A549 (cell line): Measurements from ENCODE around the gene DMPK. TPM values are rescaled to one million over a fixed set of nuclear protein-coding genes. Genes with fewer than 3 reads are reported as not detected.

Source experiments
- ATAC-seq, 2 experiments: fragments of 200-7000 bp in 1 of 2; fragments of >200 bp in 1 of 2; cut with Nextera tagmentation in 1 of 2; cut with Tn5 transposase in 1 of 2; 3 replicates each; pipeline versions ENCODE4 v1.8.0 to v1.9.1; 2018 to 2020; ENCODE audit warnings: mild to moderate bottlenecking in 1 of 2, moderate library complexity in 1 of 2
- CTCF ChIA-PET: fragments of 300-600 bp; sonication (Branson Sonifier 250); formaldehyde crosslinking; extraction: SDS; loops from one replicate; lab custom pipeline; 2021; ENCODE audit warnings: antibody characterized with exemption, inconsistent platforms; lab: Yijun Ruan, JAX
- POLR2A ChIA-PET: fragments of 350-600 bp; formaldehyde crosslinking; extraction: SDS; loops from one replicate; lab custom pipeline; 2021; ENCODE audit warnings: antibody characterized with exemption, inconsistent platforms; lab: Yijun Ruan, JAX
- DNase-seq, 2 experiments: peaks; one replicate each; pipeline versions ENCODE4 v3.0.0 to v3.0.0-alpha.2; 2011 to 2016; ENCODE audit warnings: low read depth in 1 of 2, low spot score in 1 of 2
- FAIRE-seq: peaks from 2 replicates; lab custom pipeline; 2011; peaks lifted over from hg19 to GRCh38; lab: Jason Lieb, UNC
- H3K27ac ChIP-seq, 2 experiments: fragments of >200 bp; sonication (Bioruptor Twin); formaldehyde crosslinking; 3 replicates each; pipeline ENCODE4 v1.5.1; 2016 to 2017
- H3K4me1 ChIP-seq: fragments of >200 bp; sonication (Bioruptor Twin); formaldehyde crosslinking; 3 replicates; pipeline ENCODE4 v1.6.1; 2016
- H3K4me2 ChIP-seq: fragments of >200 bp; sonication (Bioruptor Twin); formaldehyde crosslinking; 3 replicates; pipeline ENCODE4 v1.6.1; 2016
- H3K4me3 ChIP-seq: fragments of >200 bp; sonication (Bioruptor Twin); formaldehyde crosslinking; 3 replicates; pipeline ENCODE4 v1.5.1; 2016
- H3K9me3 ChIP-seq: fragments of >200 bp; sonication (Bioruptor Twin); formaldehyde crosslinking; 3 replicates; pipeline ENCODE4 v1.6.1; 2016
- BHLHE40 ChIP-seq: IDR thresholded peaks from 2 replicates; pipeline ENCODE4 v1.6.1; 2012; ENCODE audit warnings: low read depth, low read length, inconsistent platforms
- CBX2 ChIP-seq: fragments of 200-600 bp; sonication (generic); IDR thresholded peaks from 2 replicates; pipeline ENCODE4 v1.6.1; 2016; ENCODE audit warnings: low read depth, mild to moderate bottlenecking, borderline replicate concordance
- CEBPB ChIP-seq, 2 experiments: fragments of >200 bp in 1 of 2; sonication (Bioruptor Twin) in 1 of 2; formaldehyde crosslinking in 1 of 2; IDR thresholded peaks; 2 replicates each; pipeline ENCODE4 v1.6.1; 2012 to 2016
- CHD4 ChIP-seq: fragments of 200-600 bp; sonication (generic); IDR thresholded peaks from 2 replicates; pipeline ENCODE4 v1.6.1; 2016; ENCODE audit warnings: antibody characterized with exemption, mild to moderate bottlenecking, borderline replicate concordance
- EHMT2 ChIP-seq: fragments of 200-600 bp; sonication (generic); IDR thresholded peaks from 2 replicates; pipeline ENCODE4 v1.6.1; 2016; ENCODE audit warnings: antibody characterized with exemption, low read depth, mild to moderate bottlenecking, moderate library complexity
- EP300 ChIP-seq, 2 experiments: fragments of >200 bp; sonication (Bioruptor Twin); formaldehyde crosslinking; IDR thresholded peaks; 2 replicates in 1 of 2; 3 replicates in 1 of 2; pipeline ENCODE4 v1.6.1; 2016 to 2017
- ESRRA ChIP-seq: fragments of 150-350 bp; IDR thresholded peaks from 2 replicates; pipeline ENCODE4 v1.6.1; 2014; ENCODE audit warnings: mild to moderate bottlenecking, low read length, borderline replicate concordance
- FOSL2 ChIP-seq, 2 experiments: fragments of 450-650 bp in 1 of 2; fragments of >200 bp in 1 of 2; sonication (Bioruptor Twin) in 1 of 2; formaldehyde crosslinking; IDR thresholded peaks; 2 replicates each; pipeline versions ENCODE4 v1.5.0 to v1.6.1; 2016 to 2020; ENCODE audit warnings: mild to moderate bottlenecking in 1 of 2, moderate library complexity in 1 of 2
- FOXS1 ChIP-seq: fragments of 250-450 bp; sonication (Bioruptor Pico); IDR thresholded peaks from 2 replicates; pipeline ENCODE4 v1.5.0; 2020; ENCODE audit warnings: mild to moderate bottlenecking, moderate library complexity
- GATA3 ChIP-seq: IDR thresholded peaks from 2 replicates; pipeline ENCODE4 v1.6.1; 2012; ENCODE audit warnings: borderline replicate concordance
- HDAC2 ChIP-seq: fragments of 200-600 bp; sonication (generic); IDR thresholded peaks from 2 replicates; pipeline ENCODE4 v1.6.1; 2016
- HOXB5 ChIP-seq: fragments of 250-450 bp; sonication (Bioruptor Pico); IDR thresholded peaks from 2 replicates; pipeline ENCODE4 v1.5.0; 2020; ENCODE audit warnings: mild to moderate bottlenecking, moderate library complexity
- MAZ ChIP-seq: fragments of 150-350 bp; IDR thresholded peaks from 2 replicates; pipeline ENCODE4 v1.6.1; 2014; ENCODE audit warnings: antibody characterized with exemption, low read depth, low read length, borderline replicate concordance
- MYC ChIP-seq: IDR thresholded peaks from 2 replicates; pipeline ENCODE4 v1.6.1; 2012; ENCODE audit warnings: mild to moderate bottlenecking, inconsistent platforms, low read length, improper control_type of control experiment, borderline replicate concordance
- NFE2L2 ChIP-seq: fragments of 150-350 bp; conservative IDR thresholded peaks from 2 replicates; pipeline ENCODE4 v1.6.1; 2014; ENCODE audit warnings: low read length
- NPAS2 ChIP-seq: fragments of 250-450 bp; sonication (Bioruptor Pico); IDR thresholded peaks from 2 replicates; pipeline ENCODE4 v1.8.0; 2022; ENCODE audit warnings: mild to moderate bottlenecking, moderate library complexity, borderline replicate concordance
- RAD21 ChIP-seq, 2 experiments: fragments of >200 bp in 1 of 2; sonication (Bioruptor Twin) in 1 of 2; formaldehyde crosslinking in 1 of 2; IDR thresholded peaks in 1 of 2; conservative IDR thresholded peaks in 1 of 2; 2 replicates in 1 of 2; 3 replicates in 1 of 2; pipeline ENCODE4 v1.6.1; 2012 to 2018; ENCODE audit warnings: inconsistent platforms in 1 of 2
- RNF2 ChIP-seq: fragments of 200-600 bp; sonication (generic); IDR thresholded peaks from 2 replicates; pipeline ENCODE4 v1.6.1; 2016; ENCODE audit warnings: low read depth, mild to moderate bottlenecking, antibody characterized with exemption, moderate library complexity, borderline replicate concordance
- SMC3 ChIP-seq: fragments of >200 bp; sonication (Bioruptor Twin); formaldehyde crosslinking; IDR thresholded peaks from 3 replicates; pipeline ENCODE4 v1.6.1; 2018; ENCODE audit warnings: inconsistent platforms
- TFCP2L1 ChIP-seq: fragments of 250-450 bp; sonication (Bioruptor Pico); IDR thresholded peaks from 2 replicates; pipeline ENCODE4 v1.5.0; 2021; ENCODE audit warnings: mild to moderate bottlenecking
- WGBS: methylation state at CpG from one replicate; pipeline ENCODE4 v1.1.6; 2017; ENCODE audit errors: missing lambda C conversion rate; 5-methylcytosine and 5-hydroxymethylcytosine counted together
- polyA plus RNA-seq, 4 experiments: library from polyadenylated mRNA; depleted of rRNA in 3 of 4; stranded (reverse); fragments of >200 nt; fragmentation: RNase III in 1 of 4; extraction: RNeasy Plus Mini Kit Qiagen cat#74134 plus additional on column Dnase treatment in 1 of 4; gene quantifications; 2 replicates in 3 of 4; 3 replicates in 1 of 4; pipeline ENCODE4 v1.2.3, GENCODE V29; 2011 to 2017
- TF ChIP-seq, protein P1 (sequence below): fragments of 250-450 bp; sonication (Bioruptor Pico); IDR thresholded peaks from 2 replicates; pipeline ENCODE4 v1.5.0; 2020; ENCODE audit warnings: low read depth, mild to moderate bottlenecking, moderate library complexity
- TF ChIP-seq, protein P2 (sequence below): fragments of 250-450 bp; sonication (Bioruptor Pico); IDR thresholded peaks from 2 replicates; pipeline ENCODE4 v1.5.0; 2021; ENCODE audit warnings: mild to moderate bottlenecking, moderate library complexity, borderline replicate concordance

The DMPK gene
- polyA plus RNA-seq, 2 of the 4 experiments (the other 2 are of a cell fraction) = 21.6 to 56.6 TPM

DNA sequence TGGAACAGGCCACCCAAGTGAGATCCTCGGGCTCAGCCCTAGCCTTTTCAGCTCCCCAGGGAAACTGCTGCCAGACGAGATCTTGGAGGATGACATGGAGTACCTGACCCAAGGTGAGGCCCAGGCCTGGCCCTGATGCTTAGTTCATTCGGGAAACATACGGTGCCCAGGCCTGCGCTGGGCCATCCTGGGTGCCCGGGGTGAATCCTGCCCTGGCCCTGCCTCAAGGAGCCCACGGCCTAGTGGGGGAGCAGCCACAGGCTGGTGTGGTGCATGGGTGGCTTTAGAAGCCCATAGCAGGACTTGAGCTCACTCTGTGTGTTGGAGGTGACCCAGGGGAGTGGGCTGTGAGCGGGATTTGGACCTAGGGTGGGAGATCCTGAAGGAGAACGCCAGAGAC, 23.4 kb downstream of the DMPK start:
- no peak; a peak in 1 of 6 replicates for ATAC-seq
- DNase-seq = no peak
- CTCF ChIA-PET = interaction anchor here (0.7 to 74.3 kb wide), 7 partner anchors 9 to 66 kb away, joined by 3 to 2204 read pairs (median 68); partner anchors contain the start of genes DMPK, DMWD, FBXO46 and QPCTL
- no peak overlapping the region for H3K4me3 ChIP-seq
- no peak for FAIRE-seq
- POLR2A ChIA-PET = interaction anchor here (1.6 kb wide), 1 partner anchor 10 kb away, joined by 4 read pairs; the partner anchor contains the start of gene SIX5
- TF ChIP-seq EHMT2 (no peak), BHLHE40 (no peak), MYC (no peak), GATA3 (no peak), HOXB5 (CRISPR knock-in tag) (no peak), RAD21 (conservative IDR thresholded peaks at IDR 0.05 in 1 of 2, IDR thresholded peaks at IDR 0.05 in 1 of 2) (no peak), SMC3 (no peak), RNF2 (no peak), MAZ (no peak), ESRRA (no peak), EP300 (IDR thresholded peaks at IDR 0.05) (no peak), TFCP2L1 (CRISPR knock-in tag) (no peak), NFE2L2 (no peak), CBX2 (no peak), CHD4 (no peak), NPAS2 (CRISPR knock-in tag) (no peak), HDAC2 (no peak), CEBPB (IDR thresholded peaks at IDR 0.05) (no peak)
- TF ChIP-seq, protein P1, sequence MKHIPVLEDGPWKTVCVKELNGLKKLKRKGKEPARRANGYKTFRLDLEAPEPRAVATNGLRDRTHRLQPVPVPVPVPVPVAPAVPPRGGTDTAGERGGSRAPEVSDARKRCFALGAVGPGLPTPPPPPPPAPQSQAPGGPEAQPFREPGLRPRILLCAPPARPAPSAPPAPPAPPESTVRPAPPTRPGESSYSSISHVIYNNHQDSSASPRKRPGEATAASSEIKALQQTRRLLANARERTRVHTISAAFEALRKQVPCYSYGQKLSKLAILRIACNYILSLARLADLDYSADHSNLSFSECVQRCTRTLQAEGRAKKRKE (CRISPR knock-in tag) = no peak
- TF ChIP-seq, all 56 proteins: peak for 0
- no peak overlapping the region for H3K27ac ChIP-seq
- 65% methylated on average over 7 of the region's 9 CpGs for WGBS
- H3K4me1 ChIP-seq = no peaks in the 10 kb centered on the region
- no peaks in the 10 kb centered on the region for H3K9me3 ChIP-seq
- no peak overlapping the region for H3K4me2 ChIP-seq

GRCh38 chr19:45757695-45758094, 24.6 kb downstream of the DMPK start:
- Histone ChIP-seq H3K9me3 (no peaks in the 10 kb centered on the region), H3K4me3 (no peak overlapping the region), H3K27ac (no peak overlapping the region), H3K4me2 (no peak overlapping the region), H3K4me1 (0 out of 3 replicates have a peak, but pooled peaks cover 3% of the 10 kb centered on the region)
- WGBS = 79% methylated on average over 9 of the region's 9 CpGs
- POLR2A ChIA-PET = interaction anchor here (1.0 kb wide), 1 partner anchor 41 kb away, joined by 3 read pairs; no protein-coding TSS in a partner anchor
- FAIRE-seq (no peak), ATAC-seq (no peak), DNase-seq (no peak)
- CTCF ChIA-PET = interaction anchor here (1.0 to 74.3 kb wide), 5 partner anchors 10 to 65 kb away, joined by 3 to 2204 read pairs (median 96); partner anchors contain the start of genes DMPK, DMWD, QPCTL and RSPH6A
- 0 out of 4 replicates have a peak, but pooled peaks of 1 of the 2 experiments have one; percentile 17 for TF ChIP-seq CEBPB (IDR thresholded peaks at IDR 0.05)
- no peak for TF ChIP-seq ESRRA
- TF ChIP-seq FOSL2 (IDR thresholded peaks at IDR 0.05) = no peak
- no peak for TF ChIP-seq FOSL2 (CRISPR knock-in tag; IDR thresholded peaks at IDR 0.05)
- no peak for TF ChIP-seq NFE2L2
- TF ChIP-seq RNF2 = no peak
- TF ChIP-seq CBX2 = no peak
- no peak for TF ChIP-seq FOXS1 (CRISPR knock-in tag)
- no peak for TF ChIP-seq GATA3
- TF ChIP-seq, protein P2, sequence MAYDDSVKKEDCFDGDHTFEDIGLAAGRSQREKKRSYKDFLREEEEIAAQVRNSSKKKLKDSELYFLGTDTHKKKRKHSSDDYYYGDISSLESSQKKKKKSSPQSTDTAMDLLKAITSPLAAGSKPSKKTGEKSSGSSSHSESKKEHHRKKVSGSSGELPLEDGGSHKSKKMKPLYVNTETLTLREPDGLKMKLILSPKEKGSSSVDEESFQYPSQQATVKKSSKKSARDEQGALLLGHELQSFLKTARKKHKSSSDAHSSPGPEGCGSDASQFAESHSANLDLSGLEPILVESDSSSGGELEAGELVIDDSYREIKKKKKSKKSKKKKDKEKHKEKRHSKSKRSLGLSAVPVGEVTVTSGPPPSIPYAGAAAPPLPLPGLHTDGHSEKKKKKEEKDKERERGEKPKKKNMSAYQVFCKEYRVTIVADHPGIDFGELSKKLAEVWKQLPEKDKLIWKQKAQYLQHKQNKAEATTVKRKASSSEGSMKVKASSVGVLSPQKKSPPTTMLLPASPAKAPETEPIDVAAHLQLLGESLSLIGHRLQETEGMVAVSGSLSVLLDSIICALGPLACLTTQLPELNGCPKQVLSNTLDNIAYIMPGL (CRISPR knock-in tag) = no peak
